ENCODE data around the gene FOSB. TPM values are rescaled to one million over a fixed set of nuclear protein-coding genes. Genes with fewer than 3 reads are reported as not detected.

The FOSB gene
- total and polyA plus RNA-seq, 9 of the 15 experiments (the other 6 are each of a cell fraction or from before 2014, with no cell fraction given): 0.11 to 2.7 (median 0.73) TPM

- TF ChIP-seq ZNF699 (CRISPR knock-in tag; IDR thresholded peaks at IDR 0.05; ENCODE audit: insufficient replicate concordance) (no peak), SREBF1 (IDR thresholded peaks at IDR 0.05; ENCODE audit: borderline replicate concordance, low read depth, low read length) (no peak), MTA3 (IDR thresholded peaks at IDR 0.05; ENCODE audit: borderline replicate concordance) (peak; percentile 47), ZNF324 (CRISPR knock-in tag; IDR thresholded peaks at IDR 0.05) (no peak), RNF2 (IDR thresholded peaks at IDR 0.05) (no peak; the same call in 1 of the 2 replicates), TOE1 (IDR thresholded peaks at IDR 0.05; ENCODE audit: borderline replicate concordance) (peak; percentile 81), TOE1 (CRISPR knock-in tag; IDR thresholded peaks at IDR 0.05; ENCODE audit: borderline replicate concordance, low read depth) (no peak), HBP1 (CRISPR knock-in tag; IDR thresholded peaks at IDR 0.05) (no peak), ZNF57 (CRISPR knock-in tag; IDR thresholded peaks at IDR 0.05) (no peak), BRF2 (IDR thresholded peaks at IDR 0.05; ENCODE audit: borderline replicate concordance, insufficient read depth, insufficient read length) (no peak), NR1H2 (CRISPR knock-in tag; IDR thresholded peaks at IDR 0.05) (no peak), FOXA3 (CRISPR knock-in tag; conservative IDR thresholded peaks at IDR 0.05 in 1 of 2, IDR thresholded peaks at IDR 0.05 in 1 of 2) (no peak), ZNF134 (CRISPR knock-in tag; conservative IDR thresholded peaks at IDR 0.05) (no peak), EWSR1 (IDR thresholded peaks at IDR 0.05; ENCODE audit: borderline replicate concordance, low read depth, partially characterized antibody) (no peak), PHB (CRISPR knock-in tag; IDR thresholded peaks at IDR 0.05) (no peak), PCBP1 (IDR thresholded peaks at IDR 0.05; ENCODE audit: low read depth, low read length, poor library complexity, severe bottlenecking) (no peak), MAFK (IDR thresholded peaks at IDR 0.05; ENCODE audit: low read length) (peak; percentile 21; the same call in 1 of the 2 replicates), ZNF764 (CRISPR knock-in tag; IDR thresholded peaks at IDR 0.05; ENCODE audit: low read depth) (no peak; the same call in 1 of the 2 replicates), ZNF23 (CRISPR knock-in tag; IDR thresholded peaks at IDR 0.05) (no peak), CEBPG (CRISPR knock-in tag; IDR thresholded peaks at IDR 0.05) (no peak), CEBPG (tag; conservative IDR thresholded peaks at IDR 0.05 in 1 of 2, IDR thresholded peaks at IDR 0.05 in 1 of 2) (no peak), ZNF408 (CRISPR knock-in tag; IDR thresholded peaks at IDR 0.05; ENCODE audit: low read depth) (no peak), HES1 (IDR thresholded peaks at IDR 0.05; ENCODE audit: low read depth) (no peak)
These were observed 43.4 kb upstream of the FOSB start (continued) for GRCh38 chr19:45424191-45425058.
